Thyroid gland (tissue), 4 donors: ENCODE data around the gene MACF1.

Source experiments
- CTCF ChIP-seq, 6 experiments: fragments of 200-600 bp in 3 of 6; fragments of 450-650 bp in 3 of 6; sonication (generic) in 3 of 6; IDR thresholded peaks; one replicate each; pipeline ENCODE4 v1.5.1; 2016 to 2019; ENCODE audit warnings: antibody characterized with exemption in 6 of 6, mild to moderate bottlenecking in 2 of 6, inconsistent platforms in 1 of 6, moderate library complexity in 1 of 6
- POLR2A ChIP-seq, 2 donors: fragments of 450-650 bp; IDR thresholded peaks; one replicate each; pipeline ENCODE4 v1.6.1; 2017; ENCODE audit warnings: antibody characterized with exemption in 2 of 2, mild to moderate bottlenecking in 2 of 2, moderate library complexity in 1 of 2

GRCh38 chr1:39484564-39484963, 280.1 kb downstream of the MACF1 start:
- no peak for TF ChIP-seq CTCF (IDR thresholded peaks at IDR 0.05)
- no peak for TF ChIP-seq POLR2A (IDR thresholded peaks at IDR 0.05)
